GM23338 (cell line): ENCODE data around the gene ZCCHC17. TPM values are rescaled to one million over a fixed set of nuclear protein-coding genes. Genes with fewer than 3 reads are reported as not detected.

ENCODE experiments used
- ATAC-seq: fragments of 200-7000 bp; cut with Tn5 transposase; 3 replicates; pipeline ENCODE4 v1.9.1; 2020
- DNase-seq: peaks from one replicate; pipeline ENCODE4 v3.0.0-alpha.2; 2015; ENCODE audit warnings: low spot score
- H2AFZ ChIP-seq: fragments of 200-600 bp; sonication (generic); 2 replicates; pipeline ENCODE4 v1.8.0; 2016; ENCODE audit warnings: antibody characterized with exemption, mild to moderate bottlenecking, moderate library complexity
- H3F3A ChIP-seq: fragments of 200-600 bp; sonication (generic); replicated peaks from 2 replicates; pipeline ENCODE4 v1.8.0; 2017; ENCODE audit warnings: antibody characterized with exemption, mixed run types, low read depth
- H3K27ac ChIP-seq: fragments of 200-600 bp; sonication (generic); 2 replicates; pipeline ENCODE4 v1.6.1; 2016; ENCODE audit warnings: low read depth
- H3K27me3 ChIP-seq: fragments of 200-600 bp; sonication (generic); 2 replicates; pipeline ENCODE4 v1.8.0; 2016; ENCODE audit warnings: mild to moderate bottlenecking, mixed run types, moderate library complexity; ENCODE audit not compliant: insufficient read depth
- H3K36me3 ChIP-seq: fragments of 200-600 bp; sonication (generic); 2 replicates; pipeline ENCODE4 v1.8.0; 2016; ENCODE audit warnings: mild to moderate bottlenecking; ENCODE audit not compliant: insufficient read depth
- H3K4me1 ChIP-seq: fragments of 200-600 bp; sonication (generic); 2 replicates; pipeline ENCODE4 v1.8.0; 2016; ENCODE audit warnings: mild to moderate bottlenecking, moderate library complexity; ENCODE audit not compliant: insufficient read depth
- H3K4me2 ChIP-seq: fragments of 200-600 bp; sonication (generic); 2 replicates; pipeline ENCODE4 v1.7.1; 2017; ENCODE audit warnings: mixed run types
- H3K4me3 ChIP-seq: fragments of 200-600 bp; sonication (generic); 2 replicates; pipeline ENCODE4 v1.6.1; 2016; ENCODE audit warnings: mixed run types
- H3K79me2 ChIP-seq: fragments of 200-600 bp; sonication (generic); replicated peaks from 2 replicates; pipeline ENCODE4 v1.8.0; 2017; ENCODE audit warnings: mild to moderate bottlenecking; ENCODE audit not compliant: insufficient read depth
- H3K9me2 ChIP-seq: fragments of 200-600 bp; sonication (generic); 2 replicates; pipeline ENCODE4 v1.8.0; 2017; ENCODE audit not compliant: insufficient read depth
- H4K20me1 ChIP-seq: fragments of 200-600 bp; sonication (generic); replicated peaks from 2 replicates; pipeline ENCODE4 v1.8.0; 2017; ENCODE audit warnings: mild to moderate bottlenecking; ENCODE audit not compliant: insufficient read depth
- H3K27ac Mint-ChIP-seq: 2 replicates; pipeline ENCODE4 v1.8.0; 2020; ENCODE audit warnings: inconsistent platforms, mild to moderate bottlenecking, moderate library complexity, mixed read lengths
- H3K27me3 Mint-ChIP-seq: 3 replicates; pipeline ENCODE4 v1.8.0; 2022; ENCODE audit warnings: low read depth, mild to moderate bottlenecking, moderate library complexity, mixed read lengths, inconsistent platforms; ENCODE audit not compliant: insufficient read depth, poor library complexity
- H3K36me3 Mint-ChIP-seq: 3 replicates; pipeline ENCODE4 v1.8.0; 2021; ENCODE audit warnings: low read depth, mild to moderate bottlenecking, inconsistent platforms, moderate library complexity, mixed read lengths
- H3K4me1 Mint-ChIP-seq: 3 replicates; pipeline ENCODE4 v1.8.0; 2020; ENCODE audit warnings: mild to moderate bottlenecking, inconsistent platforms, mixed read lengths
- H3K4me3 Mint-ChIP-seq: 3 replicates; pipeline ENCODE4 v1.8.0; 2021; ENCODE audit warnings: moderate library complexity, mild to moderate bottlenecking, inconsistent platforms, mixed read lengths
- H3K9me3 Mint-ChIP-seq: 3 replicates; pipeline ENCODE4 v1.8.0; 2020; ENCODE audit warnings: moderate library complexity, mild to moderate bottlenecking, inconsistent platforms, mixed read lengths
- CREB1 ChIP-seq: fragments of 250-450 bp; sonication (Bioruptor Pico); IDR thresholded peaks from 2 replicates; pipeline ENCODE4 v1.5.0; 2020; ENCODE audit warnings: low read depth, mild to moderate bottlenecking, moderate library complexity
- EZH2 ChIP-seq: fragments of 200-600 bp; sonication (generic); IDR thresholded peaks from one replicate; pipeline ENCODE4 v1.8.0; 2017; ENCODE audit warnings: antibody characterized with exemption, mild to moderate bottlenecking, low read depth; ENCODE audit not compliant: unreplicated experiment
- EZH2phosphoT487 ChIP-seq: fragments of 200-600 bp; sonication (generic); IDR thresholded peaks from one replicate; pipeline ENCODE4 v1.8.1; 2018; ENCODE audit warnings: antibody characterized with exemption; ENCODE audit not compliant: unreplicated experiment
- JUNB ChIP-seq: IDR thresholded peaks from one replicate; pipeline ENCODE4 v1.6.1; 2016; ENCODE audit warnings: antibody characterized with exemption; ENCODE audit not compliant: unreplicated experiment
- NANOG ChIP-seq: IDR thresholded peaks from 2 replicates; pipeline ENCODE4 v1.6.1; 2016; ENCODE audit warnings: antibody characterized with exemption, borderline replicate concordance
- POLR2AphosphoS5 ChIP-seq: IDR thresholded peaks from 2 replicates; pipeline ENCODE4 v1.6.1; 2016; ENCODE audit warnings: antibody characterized with exemption, low read depth
- STAT1 ChIP-seq: IDR thresholded peaks from one replicate; pipeline ENCODE4 v1.6.1; 2016; ENCODE audit warnings: antibody characterized with exemption; ENCODE audit not compliant: unreplicated experiment
- ZNF114 ChIP-seq: fragments of 250-450 bp; sonication (Bioruptor Pico); IDR thresholded peaks from 2 replicates; pipeline ENCODE4 v1.5.0; 2020; ENCODE audit warnings: mild to moderate bottlenecking, moderate library complexity
- ZNF331 ChIP-seq: fragments of 250-450 bp; sonication (Bioruptor Pico); IDR thresholded peaks from 2 replicates; pipeline ENCODE4 v1.5.0; 2020; ENCODE audit warnings: low read depth, mild to moderate bottlenecking, moderate library complexity
- polyA plus RNA-seq: library from polyadenylated mRNA; unstranded; fragments of >200 nt; fragmentation: Nextera tagmentation; extraction: Ambion mirVana; gene quantifications from 2 replicates; pipeline ENCODE4 v1.2.1, GENCODE V29; 2016
- total RNA-seq: library from RNA; depleted of rRNA; stranded (reverse); fragments of >200 nt; shearing (Covaris generic); gene quantifications from 2 replicates; pipeline ENCODE4 v1.2.3, GENCODE V29; 2014
- TF ChIP-seq, protein P1 (sequence below): fragments of 250-450 bp; sonication (Bioruptor Pico); IDR thresholded peaks from 2 replicates; pipeline ENCODE4 v1.5.0; 2020; ENCODE audit warnings: mild to moderate bottlenecking, moderate library complexity
- TF ChIP-seq, protein P2 (sequence below): IDR thresholded peaks from one replicate; pipeline ENCODE4 v1.6.1; 2018; ENCODE audit warnings: antibody characterized with exemption; ENCODE audit not compliant: unreplicated experiment
- TF ChIP-seq, protein P3 (sequence below): IDR thresholded peaks from 2 replicates; pipeline ENCODE4 v1.6.1; 2016; ENCODE audit warnings: antibody characterized with exemption
- TF ChIP-seq, protein P4 (sequence below), 2 experiments: fragments of 200-600 bp in 1 of 2; sonication (generic) in 1 of 2; conservative IDR thresholded peaks; 2 replicates each; pipeline versions ENCODE4 v1.5.1 to v1.6.1; 2016 to 2017; ENCODE audit warnings: antibody characterized with exemption in 2 of 2, low read depth in 2 of 2, mild to moderate bottlenecking in 2 of 2, moderate library complexity in 1 of 2

Gene ZCCHC17
- total and polyA plus RNA-seq, 2 experiments from 2014 or later: 40.1 to 134 TPM

GRCh38 chr1:31326461-31326860, 29.6 kb downstream of the ZCCHC17 start:
- no peak for DNase-seq
- H3K36me3 Mint-ChIP-seq: peaks cover 19% of the 10 kb centered on the region
- Histone ChIP-seq H3K27ac (no peak overlapping the region), H3K4me3 (no peak overlapping the region), H3K9me2 (no peaks in the 10 kb centered on the region), H3K27me3 (no peaks in the 10 kb centered on the region), H2AFZ (no peak overlapping the region), H4K20me1 (peaks cover 8% of the 10 kb centered on the region; the same call in 1 of the 2 replicates), H3K4me1 (no peaks in the 10 kb centered on the region), H3F3A (no peaks in the 10 kb centered on the region), H3K79me2 (no peaks in the 10 kb centered on the region), H3K4me2 (no peak overlapping the region), H3K36me3 (no peaks in the 10 kb centered on the region; the same call in 1 of the 2 replicates)
- H3K4me3 Mint-ChIP-seq: no peak overlapping the region
- ATAC-seq: no peak
- H3K4me1 Mint-ChIP-seq: peaks cover 2% of the 10 kb centered on the region; the same call in 2 of the 3 replicates
- H3K9me3 Mint-ChIP-seq: no peaks in the 10 kb centered on the region
- H3K27me3 Mint-ChIP-seq: no peaks in the 10 kb centered on the region
- TF ChIP-seq EZH2 (no peak), CREB1 (CRISPR knock-in tag) (no peak), POLR2AphosphoS5 (no peak), ZNF331 (CRISPR knock-in tag) (no peak), NANOG (no peak), STAT1 (no peak), EZH2phosphoT487 (no peak), JUNB (no peak), ZNF114 (CRISPR knock-in tag) (no peak)
- TF ChIP-seq, protein P1, sequence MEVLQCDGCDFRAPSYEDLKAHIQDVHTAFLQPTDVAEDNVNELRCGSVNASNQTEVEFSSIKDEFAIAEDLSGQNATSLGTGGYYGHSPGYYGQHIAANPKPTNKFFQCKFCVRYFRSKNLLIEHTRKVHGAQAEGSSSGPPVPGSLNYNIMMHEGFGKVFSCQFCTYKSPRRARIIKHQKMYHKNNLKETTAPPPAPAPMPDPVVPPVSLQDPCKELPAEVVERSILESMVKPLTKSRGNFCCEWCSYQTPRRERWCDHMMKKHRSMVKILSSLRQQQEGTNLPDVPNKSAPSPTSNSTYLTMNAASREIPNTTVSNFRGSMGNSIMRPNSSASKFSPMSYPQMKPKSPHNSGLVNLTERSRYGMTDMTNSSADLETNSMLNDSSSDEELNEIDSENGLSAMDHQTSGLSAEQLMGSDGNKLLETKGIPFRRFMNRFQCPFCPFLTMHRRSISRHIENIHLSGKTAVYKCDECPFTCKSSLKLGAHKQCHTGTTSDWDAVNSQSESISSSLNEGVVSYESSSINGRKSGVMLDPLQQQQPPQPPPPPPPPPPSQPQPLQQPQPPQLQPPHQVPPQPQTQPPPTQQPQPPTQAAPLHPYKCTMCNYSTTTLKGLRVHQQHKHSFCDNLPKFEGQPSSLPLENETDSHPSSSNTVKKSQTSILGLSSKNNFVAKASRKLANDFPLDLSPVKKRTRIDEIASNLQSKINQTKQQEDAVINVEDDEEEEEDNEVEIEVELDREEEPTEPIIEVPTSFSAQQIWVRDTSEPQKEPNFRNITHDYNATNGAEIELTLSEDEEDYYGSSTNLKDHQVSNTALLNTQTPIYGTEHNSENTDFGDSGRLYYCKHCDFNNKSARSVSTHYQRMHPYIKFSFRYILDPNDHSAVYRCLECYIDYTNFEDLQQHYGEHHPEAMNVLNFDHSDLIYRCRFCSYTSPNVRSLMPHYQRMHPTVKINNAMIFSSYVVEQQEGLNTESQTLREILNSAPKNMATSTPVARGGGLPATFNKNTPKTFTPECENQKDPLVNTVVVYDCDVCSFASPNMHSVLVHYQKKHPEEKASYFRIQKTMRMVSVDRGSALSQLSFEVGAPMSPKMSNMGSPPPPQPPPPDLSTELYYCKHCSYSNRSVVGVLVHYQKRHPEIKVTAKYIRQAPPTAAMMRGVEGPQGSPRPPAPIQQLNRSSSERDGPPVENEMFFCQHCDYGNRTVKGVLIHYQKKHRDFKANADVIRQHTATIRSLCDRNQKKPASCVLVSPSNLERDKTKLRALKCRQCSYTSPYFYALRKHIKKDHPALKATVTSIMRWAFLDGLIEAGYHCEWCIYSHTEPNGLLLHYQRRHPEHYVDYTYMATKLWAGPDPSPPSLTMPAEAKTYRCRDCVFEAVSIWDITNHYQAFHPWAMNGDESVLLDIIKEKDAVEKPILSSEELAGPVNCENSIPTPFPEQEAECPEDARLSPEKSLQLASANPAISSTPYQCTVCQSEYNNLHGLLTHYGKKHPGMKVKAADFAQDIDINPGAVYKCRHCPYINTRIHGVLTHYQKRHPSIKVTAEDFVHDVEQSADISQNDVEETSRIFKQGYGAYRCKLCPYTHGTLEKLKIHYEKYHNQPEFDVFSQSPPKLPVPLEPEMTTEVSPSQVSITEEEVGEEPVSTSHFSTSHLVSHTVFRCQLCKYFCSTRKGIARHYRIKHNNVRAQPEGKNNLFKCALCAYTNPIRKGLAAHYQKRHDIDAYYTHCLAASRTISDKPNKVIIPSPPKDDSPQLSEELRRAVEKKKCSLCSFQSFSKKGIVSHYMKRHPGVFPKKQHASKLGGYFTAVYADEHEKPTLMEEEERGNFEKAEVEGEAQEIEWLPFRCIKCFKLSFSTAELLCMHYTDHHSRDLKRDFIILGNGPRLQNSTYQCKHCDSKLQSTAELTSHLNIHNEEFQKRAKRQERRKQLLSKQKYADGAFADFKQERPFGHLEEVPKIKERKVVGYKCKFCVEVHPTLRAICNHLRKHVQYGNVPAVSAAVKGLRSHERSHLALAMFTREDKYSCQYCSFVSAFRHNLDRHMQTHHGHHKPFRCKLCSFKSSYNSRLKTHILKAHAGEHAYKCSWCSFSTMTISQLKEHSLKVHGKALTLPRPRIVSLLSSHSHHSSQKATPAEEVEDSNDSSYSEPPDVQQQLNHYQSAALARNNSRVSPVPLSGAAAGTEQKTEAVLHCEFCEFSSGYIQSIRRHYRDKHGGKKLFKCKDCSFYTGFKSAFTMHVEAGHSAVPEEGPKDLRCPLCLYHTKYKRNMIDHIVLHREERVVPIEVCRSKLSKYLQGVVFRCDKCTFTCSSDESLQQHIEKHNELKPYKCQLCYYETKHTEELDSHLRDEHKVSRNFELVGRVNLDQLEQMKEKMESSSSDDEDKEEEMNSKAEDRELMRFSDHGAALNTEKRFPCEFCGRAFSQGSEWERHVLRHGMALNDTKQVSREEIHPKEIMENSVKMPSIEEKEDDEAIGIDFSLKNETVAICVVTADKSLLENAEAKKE (CRISPR knock-in tag): no peak
- TF ChIP-seq, protein P2, sequence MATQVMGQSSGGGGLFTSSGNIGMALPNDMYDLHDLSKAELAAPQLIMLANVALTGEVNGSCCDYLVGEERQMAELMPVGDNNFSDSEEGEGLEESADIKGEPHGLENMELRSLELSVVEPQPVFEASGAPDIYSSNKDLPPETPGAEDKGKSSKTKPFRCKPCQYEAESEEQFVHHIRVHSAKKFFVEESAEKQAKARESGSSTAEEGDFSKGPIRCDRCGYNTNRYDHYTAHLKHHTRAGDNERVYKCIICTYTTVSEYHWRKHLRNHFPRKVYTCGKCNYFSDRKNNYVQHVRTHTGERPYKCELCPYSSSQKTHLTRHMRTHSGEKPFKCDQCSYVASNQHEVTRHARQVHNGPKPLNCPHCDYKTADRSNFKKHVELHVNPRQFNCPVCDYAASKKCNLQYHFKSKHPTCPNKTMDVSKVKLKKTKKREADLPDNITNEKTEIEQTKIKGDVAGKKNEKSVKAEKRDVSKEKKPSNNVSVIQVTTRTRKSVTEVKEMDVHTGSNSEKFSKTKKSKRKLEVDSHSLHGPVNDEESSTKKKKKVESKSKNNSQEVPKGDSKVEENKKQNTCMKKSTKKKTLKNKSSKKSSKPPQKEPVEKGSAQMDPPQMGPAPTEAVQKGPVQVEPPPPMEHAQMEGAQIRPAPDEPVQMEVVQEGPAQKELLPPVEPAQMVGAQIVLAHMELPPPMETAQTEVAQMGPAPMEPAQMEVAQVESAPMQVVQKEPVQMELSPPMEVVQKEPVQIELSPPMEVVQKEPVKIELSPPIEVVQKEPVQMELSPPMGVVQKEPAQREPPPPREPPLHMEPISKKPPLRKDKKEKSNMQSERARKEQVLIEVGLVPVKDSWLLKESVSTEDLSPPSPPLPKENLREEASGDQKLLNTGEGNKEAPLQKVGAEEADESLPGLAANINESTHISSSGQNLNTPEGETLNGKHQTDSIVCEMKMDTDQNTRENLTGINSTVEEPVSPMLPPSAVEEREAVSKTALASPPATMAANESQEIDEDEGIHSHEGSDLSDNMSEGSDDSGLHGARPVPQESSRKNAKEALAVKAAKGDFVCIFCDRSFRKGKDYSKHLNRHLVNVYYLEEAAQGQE: no peak
- TF ChIP-seq, protein P3, sequence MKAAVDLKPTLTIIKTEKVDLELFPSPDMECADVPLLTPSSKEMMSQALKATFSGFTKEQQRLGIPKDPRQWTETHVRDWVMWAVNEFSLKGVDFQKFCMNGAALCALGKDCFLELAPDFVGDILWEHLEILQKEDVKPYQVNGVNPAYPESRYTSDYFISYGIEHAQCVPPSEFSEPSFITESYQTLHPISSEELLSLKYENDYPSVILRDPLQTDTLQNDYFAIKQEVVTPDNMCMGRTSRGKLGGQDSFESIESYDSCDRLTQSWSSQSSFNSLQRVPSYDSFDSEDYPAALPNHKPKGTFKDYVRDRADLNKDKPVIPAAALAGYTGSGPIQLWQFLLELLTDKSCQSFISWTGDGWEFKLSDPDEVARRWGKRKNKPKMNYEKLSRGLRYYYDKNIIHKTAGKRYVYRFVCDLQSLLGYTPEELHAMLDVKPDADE: no peak
- TF ChIP-seq, protein P4, sequence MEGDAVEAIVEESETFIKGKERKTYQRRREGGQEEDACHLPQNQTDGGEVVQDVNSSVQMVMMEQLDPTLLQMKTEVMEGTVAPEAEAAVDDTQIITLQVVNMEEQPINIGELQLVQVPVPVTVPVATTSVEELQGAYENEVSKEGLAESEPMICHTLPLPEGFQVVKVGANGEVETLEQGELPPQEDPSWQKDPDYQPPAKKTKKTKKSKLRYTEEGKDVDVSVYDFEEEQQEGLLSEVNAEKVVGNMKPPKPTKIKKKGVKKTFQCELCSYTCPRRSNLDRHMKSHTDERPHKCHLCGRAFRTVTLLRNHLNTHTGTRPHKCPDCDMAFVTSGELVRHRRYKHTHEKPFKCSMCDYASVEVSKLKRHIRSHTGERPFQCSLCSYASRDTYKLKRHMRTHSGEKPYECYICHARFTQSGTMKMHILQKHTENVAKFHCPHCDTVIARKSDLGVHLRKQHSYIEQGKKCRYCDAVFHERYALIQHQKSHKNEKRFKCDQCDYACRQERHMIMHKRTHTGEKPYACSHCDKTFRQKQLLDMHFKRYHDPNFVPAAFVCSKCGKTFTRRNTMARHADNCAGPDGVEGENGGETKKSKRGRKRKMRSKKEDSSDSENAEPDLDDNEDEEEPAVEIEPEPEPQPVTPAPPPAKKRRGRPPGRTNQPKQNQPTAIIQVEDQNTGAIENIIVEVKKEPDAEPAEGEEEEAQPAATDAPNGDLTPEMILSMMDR (conservative IDR thresholded peaks at IDR 0.05; ENCODE audit: low read depth in 2 of 2): no peak
- no peak overlapping the region for H3K27ac Mint-ChIP-seq
